CD14-positive monocyte (primary cell): ENCODE results near the gene DDX47. TPM values are rescaled to one million over a fixed set of nuclear protein-coding genes. Genes with fewer than 3 reads are reported as not detected.
"Not testable (repeated sequence)": the region's sequence is repeated elsewhere in the genome, so short reads cannot be mapped to it uniquely, and the experiment has no call there.

Experiments
- DNase-seq, 3 donors: peaks; one replicate each; pipeline ENCODE4 v3.0.0-alpha.2; 2011 to 2022
- H2AFZ ChIP-seq: 2 replicates; pipeline ENCODE4 v1.6.0; 2012; ENCODE audit warnings: mild to moderate bottlenecking, low read depth, low read length, inconsistent platforms; ENCODE audit not compliant: insufficient read depth, poor library complexity, severe bottlenecking
- H3K27ac ChIP-seq, 2 donors: 1 replicate in 1 of 2; 2 replicates in 1 of 2; pipeline ENCODE4 v1.5.1; 2012 to 2013; ENCODE audit warnings: low read length in 2 of 2, control low read depth in 1 of 2, inconsistent platforms in 1 of 2, low read depth in 1 of 2, mild to moderate bottlenecking in 1 of 2
- H3K27me3 ChIP-seq, 2 donors: one replicate each; pipeline versions ENCODE4 v1.6.0 to v1.6.1; 2011 to 2013; ENCODE audit warnings: low read length in 2 of 2; ENCODE audit not compliant: control insufficient read depth in 2 of 2, insufficient read depth in 2 of 2
- H3K36me3 ChIP-seq, 2 donors: replicated peaks in 1 of 2; 1 replicate in 1 of 2; 2 replicates in 1 of 2; pipeline versions ENCODE4 v1.5.1 to v1.6.1; 2012 to 2013; ENCODE audit warnings: low read length in 2 of 2, control low read depth in 1 of 2, inconsistent platforms in 1 of 2, mild to moderate bottlenecking in 1 of 2; ENCODE audit not compliant: insufficient read depth in 2 of 2, control insufficient read depth in 1 of 2
- H3K4me1 ChIP-seq, 2 donors: 1 replicate in 1 of 2; 2 replicates in 1 of 2; pipeline versions ENCODE4 v1.5.1 to v1.6.1; 2012 to 2013; ENCODE audit warnings: low read length in 2 of 2, control low read depth in 1 of 2, inconsistent platforms in 1 of 2, mild to moderate bottlenecking in 1 of 2, moderate library complexity in 1 of 2; ENCODE audit not compliant: insufficient read depth in 2 of 2, control insufficient read depth in 1 of 2
- H3K4me2 ChIP-seq: replicated peaks from 2 replicates; pipeline ENCODE3; 2012; ENCODE audit warnings: low read length, moderate library complexity, mild to moderate bottlenecking; ENCODE audit not compliant: poor library complexity, severe bottlenecking; ENCODE audit errors: extremely low read depth
- H3K4me3 ChIP-seq, 3 experiments: fragments of 200-600 bp in 1 of 3; sonication (generic) in 1 of 3; replicated peaks in 1 of 3; 1 replicate in 2 of 3; 2 replicates in 1 of 3; pipeline ENCODE4 v1.5.1; 2011 to 2013; ENCODE audit warnings: low read length in 3 of 3, mild to moderate bottlenecking in 3 of 3, control low read depth in 2 of 3, low read depth in 2 of 3, inconsistent platforms in 1 of 3, moderate library complexity in 1 of 3
- H3K79me2 ChIP-seq: 2 replicates; pipeline ENCODE4 v1.6.0; 2012; ENCODE audit warnings: mild to moderate bottlenecking, control low read depth, inconsistent platforms, low read length, moderate library complexity; ENCODE audit not compliant: insufficient read depth
- H3K9ac ChIP-seq: 2 replicates; pipeline ENCODE4 v1.6.0; 2017; ENCODE audit warnings: low read length, mild to moderate bottlenecking; ENCODE audit not compliant: insufficient read depth, poor library complexity, severe bottlenecking
- H3K9me3 ChIP-seq, 2 donors: replicated peaks in 1 of 2; 1 replicate in 1 of 2; 2 replicates in 1 of 2; pipeline versions ENCODE4 v1.5.1 to v1.6.1; 2012 to 2013; ENCODE audit warnings: low read length in 2 of 2, control low read depth in 1 of 2; ENCODE audit not compliant: control insufficient read depth in 1 of 2, insufficient read depth in 1 of 2
- H4K20me1 ChIP-seq: 2 replicates; pipeline ENCODE4 v1.6.0; 2012; ENCODE audit warnings: mild to moderate bottlenecking, low read length, control low read depth, moderate library complexity; ENCODE audit not compliant: insufficient read depth
- H3K27ac Mint-ChIP-seq, 7 donors: one replicate each; pipeline ENCODE4 v1.8.0; 2020; ENCODE audit warnings: mild to moderate bottlenecking in 7 of 7, mixed read lengths in 7 of 7, moderate library complexity in 6 of 7, inconsistent platforms in 2 of 7
- H3K27me3 Mint-ChIP-seq, 3 donors: one replicate each; pipeline ENCODE4 v1.8.0; 2021 to 2022; ENCODE audit warnings: low read depth in 3 of 3, mild to moderate bottlenecking in 3 of 3, mixed read lengths in 3 of 3, moderate library complexity in 3 of 3, inconsistent platforms in 1 of 3
- H3K36me3 Mint-ChIP-seq, 2 donors: one replicate each; pipeline ENCODE4 v1.8.0; 2020; ENCODE audit warnings: mixed read lengths in 2 of 2, inconsistent platforms in 1 of 2, mild to moderate bottlenecking in 1 of 2
- H3K4me1 Mint-ChIP-seq: one replicate; pipeline ENCODE4 v1.8.0; 2020; ENCODE audit warnings: mild to moderate bottlenecking, mixed read lengths
- H3K4me3 Mint-ChIP-seq, 2 donors: one replicate each; pipeline ENCODE4 v1.8.0; 2020; ENCODE audit warnings: mild to moderate bottlenecking in 2 of 2, mixed read lengths in 2 of 2, moderate library complexity in 1 of 2
- H3K9me3 Mint-ChIP-seq, 7 donors: one replicate each; pipeline ENCODE4 v1.8.0; 2020 to 2022; ENCODE audit warnings: mixed read lengths in 7 of 7, mild to moderate bottlenecking in 6 of 7, moderate library complexity in 6 of 7, inconsistent platforms in 2 of 7
- CTCF ChIP-seq: fragments of 200-600 bp; IDR thresholded peaks from one replicate; pipeline ENCODE4 v1.8.0; 2022; ENCODE audit warnings: antibody characterized with exemption, mild to moderate bottlenecking
- WGBS: methylation state at CpG from one replicate; pipeline ENCODE4 v1.1.5; 2013; ENCODE audit warnings: missing lambda C conversion rate; ENCODE audit not compliant: insufficient coverage; 5-methylcytosine and 5-hydroxymethylcytosine counted together
- intact Hi-C, 2 donors: fragments of 100-400 bp; cut with micrococcal nuclease; formaldehyde crosslinking; loops; one replicate each; pipeline versions ENCODE4 v1.15.0 to v1.15.1; 2023
- polyA plus RNA-seq, 3 donors: library from polyadenylated mRNA; depleted of rRNA in 1 of 3; unstranded in 2 of 3; stranded (reverse) in 1 of 3; fragments of 300-500 nt in 2 of 3; fragments of >200 nt in 1 of 3; fragmentation: Illumina TruSeq in 2 of 3; gene quantifications; 1 replicate in 2 of 3; 2 replicates in 1 of 3; pipeline ENCODE4 v1.2.3, GENCODE V29; 2012 to 2021

DDX47 gene
- polyA plus RNA-seq, 3 donors: 27.6 to 35.2 (median 30.1) TPM

GRCh38 chr12:12874029-12874428, 60.9 kb downstream of the DDX47 start:
- peaks cover 0 to 3% (median 1%) of the 10 kb centered on the region in 3 donors for H3K27me3 Mint-ChIP-seq
- DNase-seq: peak in 2 of 3 donors; percentile 14 to 15

GRCh38 chr12:12875301-12875700, 62.2 kb downstream of the DDX47 start:
- H2AFZ ChIP-seq, H3K4me3 Mint-ChIP-seq, H3K9ac ChIP-seq, intact Hi-C loops, H3K36me3 Mint-ChIP-seq, H3K9me3 Mint-ChIP-seq, H3K27ac ChIP-seq, H3K36me3 ChIP-seq, H3K9me3 ChIP-seq, H3K4me3 ChIP-seq, H4K20me1 ChIP-seq, H3K79me2 ChIP-seq, H3K27me3 ChIP-seq, H3K4me2 ChIP-seq, DNase-seq, H3K27me3 Mint-ChIP-seq, H3K4me1 ChIP-seq: not testable (repeated sequence)
- H3K4me1 Mint-ChIP-seq: peaks cover 11% of the 10 kb centered on the region
- peak overlapping the region in 1 of 7 donors; percentile 70 for H3K27ac Mint-ChIP-seq
- 100% methylated on average over 3 of the region's 10 CpGs for WGBS

More at GRCh38 chr12:12874029-12874428, 60.9 kb downstream of the DDX47 start:
- Histone ChIP-seq H4K20me1 (no peaks in the 10 kb centered on the region), H3K27ac (no peak overlapping the region), H3K4me2 (no peak overlapping the region), H3K36me3 (no peaks in the 10 kb centered on the region), H3K79me2 (no peaks in the 10 kb centered on the region), H3K4me1 (peaks cover 0 to 6% of the 10 kb centered on the region in 2 donors), H2AFZ (peak overlapping the region; percentile 60), H3K27me3 (no peaks in the 10 kb centered on the region), H3K9ac (no peak overlapping the region), H3K9me3 (no peaks in the 10 kb centered on the region), H3K4me3 (no peak overlapping the region)
- H3K4me1 Mint-ChIP-seq: peaks cover 11% of the 10 kb centered on the region
- no peak for TF ChIP-seq CTCF
- no peaks in the 10 kb centered on the region for H3K9me3 Mint-ChIP-seq
- no peaks in the 10 kb centered on the region for H3K36me3 Mint-ChIP-seq
- no peak overlapping the region for H3K27ac Mint-ChIP-seq
- no peak overlapping the region for H3K4me3 Mint-ChIP-seq
- no CpG with 5 or more reads among the region's 1 CpG for WGBS
- intact Hi-C loops: no loop called here
